GM12874 (cell line): Measurements from ENCODE around the gene SF3B2.

Experiments used
- TF ChIP-seq, protein P1 (sequence below): IDR thresholded peaks from 2 replicates; pipeline ENCODE4 v1.5.1; 2011; ENCODE audit warnings: low read depth, mild to moderate bottlenecking, control low read depth, low read length, moderate library complexity; ENCODE audit not compliant: insufficient read depth

The SF3B2 gene

DNA sequence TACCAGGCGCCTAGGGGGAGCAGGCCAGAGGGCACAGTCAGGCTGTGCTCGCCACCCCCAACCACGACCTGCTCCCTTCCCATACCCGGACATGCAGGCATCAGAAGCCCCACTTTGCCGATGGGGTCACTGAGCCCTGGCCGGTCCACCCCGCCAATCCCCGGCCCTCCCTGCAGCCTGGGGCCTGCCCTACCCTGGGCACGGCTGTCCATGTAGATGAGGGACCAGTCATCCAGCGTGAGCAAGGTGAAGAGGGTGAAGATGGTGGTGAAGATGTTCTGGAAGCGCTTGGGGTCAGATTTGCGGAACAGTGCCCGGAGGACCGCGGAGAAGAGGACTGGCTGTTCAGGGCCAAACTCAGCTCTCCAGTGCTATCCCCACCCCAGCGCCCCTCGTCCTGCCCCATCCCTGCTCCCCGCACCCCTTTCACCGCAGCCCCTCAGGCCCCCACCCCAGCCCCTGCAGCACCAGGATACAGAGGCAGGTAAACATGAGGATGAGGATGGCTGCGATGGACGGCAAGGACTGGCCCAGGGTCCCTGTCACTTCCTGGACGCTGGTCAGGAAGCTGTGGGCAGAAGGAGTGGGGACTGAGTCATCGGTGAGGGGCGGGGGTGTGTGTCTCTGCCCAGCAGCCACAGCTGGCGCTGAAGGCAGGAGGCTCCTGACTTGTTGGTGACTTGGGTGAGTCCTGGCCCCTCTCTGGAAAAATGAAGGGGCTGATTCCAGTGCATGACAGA lies 31.4 kb upstream of the SF3B2 start:
- TF ChIP-seq, protein P1, sequence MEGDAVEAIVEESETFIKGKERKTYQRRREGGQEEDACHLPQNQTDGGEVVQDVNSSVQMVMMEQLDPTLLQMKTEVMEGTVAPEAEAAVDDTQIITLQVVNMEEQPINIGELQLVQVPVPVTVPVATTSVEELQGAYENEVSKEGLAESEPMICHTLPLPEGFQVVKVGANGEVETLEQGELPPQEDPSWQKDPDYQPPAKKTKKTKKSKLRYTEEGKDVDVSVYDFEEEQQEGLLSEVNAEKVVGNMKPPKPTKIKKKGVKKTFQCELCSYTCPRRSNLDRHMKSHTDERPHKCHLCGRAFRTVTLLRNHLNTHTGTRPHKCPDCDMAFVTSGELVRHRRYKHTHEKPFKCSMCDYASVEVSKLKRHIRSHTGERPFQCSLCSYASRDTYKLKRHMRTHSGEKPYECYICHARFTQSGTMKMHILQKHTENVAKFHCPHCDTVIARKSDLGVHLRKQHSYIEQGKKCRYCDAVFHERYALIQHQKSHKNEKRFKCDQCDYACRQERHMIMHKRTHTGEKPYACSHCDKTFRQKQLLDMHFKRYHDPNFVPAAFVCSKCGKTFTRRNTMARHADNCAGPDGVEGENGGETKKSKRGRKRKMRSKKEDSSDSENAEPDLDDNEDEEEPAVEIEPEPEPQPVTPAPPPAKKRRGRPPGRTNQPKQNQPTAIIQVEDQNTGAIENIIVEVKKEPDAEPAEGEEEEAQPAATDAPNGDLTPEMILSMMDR = no peak

DNA sequence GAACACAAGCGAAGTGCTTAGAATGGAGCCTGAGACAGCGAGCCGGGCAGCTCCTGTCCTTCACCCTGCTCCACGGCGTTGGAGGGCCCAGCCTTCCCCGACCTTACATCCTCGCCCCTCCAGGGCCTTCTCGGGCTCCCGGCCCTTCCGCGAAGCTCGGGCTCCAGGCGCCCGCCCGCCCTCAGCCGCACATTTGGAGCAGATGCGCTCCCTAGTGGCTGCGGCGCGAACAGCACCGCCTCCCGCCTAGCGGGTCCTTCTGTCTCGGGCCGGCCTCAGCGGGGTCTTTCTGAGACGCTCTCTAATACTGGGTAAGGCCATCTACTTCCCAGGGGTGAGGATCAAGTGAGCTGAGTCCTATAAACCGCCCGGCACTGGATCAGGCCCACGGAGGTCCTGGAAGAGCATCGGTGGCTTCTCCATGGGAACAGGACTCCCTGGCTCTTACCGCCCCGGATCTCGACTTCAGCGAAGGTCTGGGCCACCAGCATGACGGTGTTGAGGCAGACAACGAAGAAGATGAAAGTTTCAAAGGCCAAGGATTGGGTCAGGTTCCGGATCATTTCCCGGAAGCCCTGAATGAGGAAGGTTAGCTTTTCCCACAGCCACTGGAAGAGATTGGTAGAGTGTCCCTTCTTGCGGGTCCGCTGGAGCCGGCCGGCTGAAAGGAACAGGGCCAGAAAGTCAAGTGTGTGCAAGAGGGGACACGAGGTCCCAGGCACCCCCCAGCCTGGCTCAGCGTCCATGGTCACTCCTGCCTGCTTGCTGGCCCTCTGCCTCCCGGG lies 29.6 kb upstream of the SF3B2 start:
- TF ChIP-seq, protein P1 = peak; percentile 98

DNA sequence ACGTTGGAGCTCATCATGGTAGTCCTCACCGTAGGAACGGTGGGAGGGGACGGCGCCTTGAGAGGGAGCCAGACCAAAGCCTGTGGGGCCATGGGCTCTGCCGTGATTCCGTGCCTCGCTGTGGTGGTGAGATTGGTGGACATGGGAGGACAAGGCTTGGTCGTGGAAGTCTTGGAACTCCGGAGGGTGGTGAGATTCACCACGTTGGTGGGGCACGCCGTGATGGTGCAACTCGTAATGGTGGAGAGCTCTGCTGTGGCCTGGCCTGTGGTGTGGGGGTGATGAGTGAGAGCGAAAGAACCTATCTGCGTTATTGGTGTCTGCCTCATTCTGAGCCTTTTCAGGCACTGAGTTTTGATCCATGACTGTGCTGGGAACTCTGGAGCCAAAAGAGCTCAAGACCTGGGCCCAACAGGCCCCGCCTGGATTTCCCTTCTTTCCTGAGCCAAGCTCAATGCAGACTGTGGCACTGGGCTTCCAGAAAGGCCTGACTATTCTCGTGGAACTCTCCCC lies 26.1 kb upstream of the SF3B2 start, which contains the start of gene CATSPER1:
Gene CATSPER1 (minus strand): TSS at position 463 of the 513 bp plus-strand sequence. CDS start 100 bp downstream, at position 363.
- TF ChIP-seq, protein P1 = no peak

GRCh38 chr11:66032957-66033735 lies 19.0 kb upstream of the SF3B2 start:
- TF ChIP-seq, protein P1 = no peak

GRCh38 chr11:66035653-66036333 lies 16.4 kb upstream of the SF3B2 start:
- TF ChIP-seq, protein P1 = no peak

GRCh38 chr11:66036334-66036710 lies 15.8 kb upstream of the SF3B2 start:
- TF ChIP-seq, protein P1 = no peak

GRCh38 chr11:66037327-66037726 lies 14.8 kb upstream of the SF3B2 start:
- TF ChIP-seq, protein P1 = no peak
